HAP-1 (cell line): ENCODE data around the gene ATP2B2.

ENCODE experiments used
- DNase-seq, 2 experiments: peaks; one replicate each; pipeline ENCODE4 v3.0.0-alpha.2; 2016 to 2020; ENCODE audit warnings: low spot score in 2 of 2
- H3K27me3 ChIP-seq: fragments of 250-450 bp; sonication (Bioruptor Pico); 2 replicates; pipeline ENCODE4 v1.5.1; 2020; ENCODE audit warnings: low read depth, mild to moderate bottlenecking, moderate library complexity
- H3K36me3 ChIP-seq: fragments of 250-450 bp; sonication (Bioruptor Pico); replicated peaks from 2 replicates; pipeline ENCODE4 v1.5.1; 2020; ENCODE audit warnings: mild to moderate bottlenecking
- H3K4me1 ChIP-seq: fragments of 250-450 bp; sonication (Bioruptor Pico); 2 replicates; pipeline ENCODE4 v1.5.1; 2020; ENCODE audit warnings: mild to moderate bottlenecking
- H3K4me3 ChIP-seq: fragments of 250-450 bp; sonication (Bioruptor Pico); 2 replicates; pipeline ENCODE4 v1.5.1; 2020; ENCODE audit warnings: mild to moderate bottlenecking, moderate library complexity
- H3K9me3 ChIP-seq: fragments of 250-450 bp; sonication (Bioruptor Pico); 2 replicates; pipeline ENCODE4 v1.5.1; 2020; ENCODE audit warnings: mild to moderate bottlenecking, moderate library complexity
- in situ Hi-C: fragments of 300-500 bp; cut with MboI; formaldehyde crosslinking; loops from 3 replicates; pipeline ENCODE4 v1.14.3; 2020; ENCODE audit warnings: low sequenced_read_pairs, inconsistent platforms, mixed read lengths

ATP2B2 gene

GRCh38 chr3:10502185-10502880, 3.1 kb downstream of the ATP2B2 start:
- Histone ChIP-seq H3K4me1 (no peaks in the 10 kb centered on the region), H3K9me3 (no peaks in the 10 kb centered on the region), H3K36me3 (no peaks in the 10 kb centered on the region), H3K4me3 (no peak overlapping the region), H3K27me3 (peaks cover 15% of the 10 kb centered on the region)
- in situ Hi-C loops: no loop called here
- no peak for DNase-seq

GRCh38 chr3:10501664-10502052, 3.7 kb downstream of the ATP2B2 start:
- Histone ChIP-seq H3K9me3 (no peaks in the 10 kb centered on the region), H3K36me3 (no peaks in the 10 kb centered on the region), H3K4me3 (no peak overlapping the region), H3K27me3 (peaks cover 15% of the 10 kb centered on the region), H3K4me1 (no peaks in the 10 kb centered on the region)
- in situ Hi-C loops: no loop called here
- no peak for DNase-seq

GRCh38 chr3:10500717-10501663, 4.4 kb downstream of the ATP2B2 start:
- Histone ChIP-seq H3K27me3 (peaks cover 15% of the 10 kb centered on the region), H3K36me3 (no peaks in the 10 kb centered on the region), H3K9me3 (no peaks in the 10 kb centered on the region), H3K4me3 (no peak overlapping the region), H3K4me1 (no peaks in the 10 kb centered on the region)
- in situ Hi-C loops: no loop called here
- DNase-seq: no peak

GRCh38 chr3:10498271-10498670, 7.1 kb downstream of the ATP2B2 start:
- H3K4me1 ChIP-seq: no peaks in the 10 kb centered on the region
- DNase-seq: no peak
- in situ Hi-C loops: no loop called here
- H3K9me3 ChIP-seq: no peaks in the 10 kb centered on the region
- no peaks in the 10 kb centered on the region for H3K36me3 ChIP-seq
- no peaks in the 10 kb centered on the region for H3K27me3 ChIP-seq
- no peak overlapping the region for H3K4me3 ChIP-seq

- in situ Hi-C loops: no loop called here
- H3K36me3 ChIP-seq: no peaks in the 10 kb centered on the region
- H3K27me3 ChIP-seq: no peaks in the 10 kb centered on the region
These were observed 7.9 kb downstream of the ATP2B2 start for GRCh38 chr3:10497439-10497838.

GRCh38 chr3:10496121-10496863, 9.1 kb downstream of the ATP2B2 start:
- H3K4me1 ChIP-seq: no peaks in the 10 kb centered on the region
- in situ Hi-C loops: no loop called here
- no peaks in the 10 kb centered on the region for H3K27me3 ChIP-seq

More at GRCh38 chr3:10497439-10497838, 7.9 kb downstream of the ATP2B2 start:
- Histone ChIP-seq H3K9me3 (no peaks in the 10 kb centered on the region), H3K4me1 (no peaks in the 10 kb centered on the region), H3K4me3 (no peak overlapping the region)
- DNase-seq: no peak

GRCh38 chr3:10495614-10496013, 9.8 kb downstream of the ATP2B2 start:
- no peak overlapping the region for H3K4me3 ChIP-seq
- H3K4me1 ChIP-seq: no peaks in the 10 kb centered on the region
- in situ Hi-C loops: no loop called here
- no peak for DNase-seq
- no peaks in the 10 kb centered on the region for H3K27me3 ChIP-seq
- H3K36me3 ChIP-seq: no peaks in the 10 kb centered on the region
- no peaks in the 10 kb centered on the region for H3K9me3 ChIP-seq

More at GRCh38 chr3:10496121-10496863, 9.1 kb downstream of the ATP2B2 start:
- Histone ChIP-seq H3K4me3 (no peak overlapping the region), H3K36me3 (no peaks in the 10 kb centered on the region), H3K9me3 (no peaks in the 10 kb centered on the region)
- DNase-seq: no peak

GRCh38 chr3:10495003-10495402, 10.4 kb downstream of the ATP2B2 start:
- no peaks in the 10 kb centered on the region for H3K36me3 ChIP-seq
- DNase-seq: peak in 1 of 2 experiments; percentile 19
- H3K9me3 ChIP-seq: no peaks in the 10 kb centered on the region
- H3K4me1 ChIP-seq: no peaks in the 10 kb centered on the region
- H3K4me3 ChIP-seq: no peak overlapping the region
- in situ Hi-C loops: no loop called here
- H3K27me3 ChIP-seq: no peaks in the 10 kb centered on the region

GRCh38 chr3:10494180-10494579, 11.2 kb downstream of the ATP2B2 start:
- DNase-seq: no peak
- Histone ChIP-seq H3K27me3 (no peaks in the 10 kb centered on the region), H3K4me3 (no peak overlapping the region), H3K9me3 (no peaks in the 10 kb centered on the region), H3K4me1 (no peaks in the 10 kb centered on the region), H3K36me3 (no peaks in the 10 kb centered on the region)
- in situ Hi-C loops: no loop called here

- Histone ChIP-seq H3K27me3 (no peaks in the 10 kb centered on the region), H3K4me1 (no peaks in the 10 kb centered on the region), H3K4me3 (no peak overlapping the region), H3K9me3 (no peaks in the 10 kb centered on the region), H3K36me3 (no peaks in the 10 kb centered on the region)
- DNase-seq: no peak
- in situ Hi-C loops: no loop called here
These were observed 12.2 kb downstream of the ATP2B2 start for GRCh38 chr3:10493202-10493589.

GRCh38 chr3:10492364-10493201, 12.8 kb downstream of the ATP2B2 start:
- in situ Hi-C loops: no loop called here
- Histone ChIP-seq H3K4me3 (no peak overlapping the region), H3K27me3 (no peaks in the 10 kb centered on the region), H3K4me1 (no peaks in the 10 kb centered on the region), H3K36me3 (no peaks in the 10 kb centered on the region), H3K9me3 (no peaks in the 10 kb centered on the region)
- DNase-seq: no peak

GRCh38 chr3:10489746-10490483, 15.5 kb downstream of the ATP2B2 start:
- DNase-seq: no peak
- Histone ChIP-seq H3K4me1 (no peaks in the 10 kb centered on the region), H3K27me3 (peaks cover 5% of the 10 kb centered on the region; the same call in 1 of the 2 replicates), H3K4me3 (no peak overlapping the region), H3K36me3 (no peaks in the 10 kb centered on the region), H3K9me3 (no peaks in the 10 kb centered on the region)
- in situ Hi-C loops: no loop called here
